ENCODE data around the gene SDK2.

GRCh38 chr17:73338566-73339197 is 305.6 kb downstream of the SDK2 start:
- TF ChIP-seq POLR2A (IDR thresholded peaks at IDR 0.05; ENCODE audit: low read depth, low read length) (no peak), POLR2AphosphoS5 (IDR thresholded peaks at IDR 0.05; ENCODE audit: low read depth, low read length) (no peak)
